ENCODE measurements around the gene DTNB. TPM values are rescaled to one million over a fixed set of nuclear protein-coding genes. Genes with fewer than 3 reads are reported as not detected.
"Not testable (repeated sequence)": the region's sequence is repeated elsewhere in the genome, so short reads cannot be mapped to it uniquely, and the experiment has no call there.

Gene DTNB
- total and polyA plus RNA-seq, 2 donors (not counting 1 experiment from before 2014, with no cell fraction given) = 5.1 to 5.4 TPM

- no peak for DNase-seq (ENCODE audit: low read depth in 2 of 2)
- H4K20me1 ChIP-seq (ENCODE audit: control insufficient read depth, extremely low read depth, insufficient read depth, low read length) = no peaks in the 10 kb centered on the region
- H3K4me3 ChIP-seq (replicated peaks in 1 of 4; ENCODE audit: control extremely low read depth in 1 of 4, insufficient read depth in 1 of 4, low read depth in 3 of 4, low read length in 4 of 4) = no peak overlapping the region
- H3K9ac ChIP-seq (ENCODE audit: insufficient read depth, low read length) = no peak overlapping the region
- no peaks in the 10 kb centered on the region for H3K27me3 ChIP-seq (ENCODE audit: control insufficient read depth, insufficient read depth, low read length)
- H3K4me1 ChIP-seq (ENCODE audit: control insufficient read depth, extremely low read depth, insufficient read depth, low read length) = no peaks in the 10 kb centered on the region
- no peak overlapping the region for H3K4me2 ChIP-seq (ENCODE audit: extremely low read depth, insufficient read depth, low read length)
- TF ChIP-seq, protein P1, sequence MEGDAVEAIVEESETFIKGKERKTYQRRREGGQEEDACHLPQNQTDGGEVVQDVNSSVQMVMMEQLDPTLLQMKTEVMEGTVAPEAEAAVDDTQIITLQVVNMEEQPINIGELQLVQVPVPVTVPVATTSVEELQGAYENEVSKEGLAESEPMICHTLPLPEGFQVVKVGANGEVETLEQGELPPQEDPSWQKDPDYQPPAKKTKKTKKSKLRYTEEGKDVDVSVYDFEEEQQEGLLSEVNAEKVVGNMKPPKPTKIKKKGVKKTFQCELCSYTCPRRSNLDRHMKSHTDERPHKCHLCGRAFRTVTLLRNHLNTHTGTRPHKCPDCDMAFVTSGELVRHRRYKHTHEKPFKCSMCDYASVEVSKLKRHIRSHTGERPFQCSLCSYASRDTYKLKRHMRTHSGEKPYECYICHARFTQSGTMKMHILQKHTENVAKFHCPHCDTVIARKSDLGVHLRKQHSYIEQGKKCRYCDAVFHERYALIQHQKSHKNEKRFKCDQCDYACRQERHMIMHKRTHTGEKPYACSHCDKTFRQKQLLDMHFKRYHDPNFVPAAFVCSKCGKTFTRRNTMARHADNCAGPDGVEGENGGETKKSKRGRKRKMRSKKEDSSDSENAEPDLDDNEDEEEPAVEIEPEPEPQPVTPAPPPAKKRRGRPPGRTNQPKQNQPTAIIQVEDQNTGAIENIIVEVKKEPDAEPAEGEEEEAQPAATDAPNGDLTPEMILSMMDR (conservative IDR thresholded peaks at IDR 0.05 in 1 of 2, IDR thresholded peaks at IDR 0.05 in 1 of 2; ENCODE audit: low read depth in 1 of 2, low read length in 2 of 2) = no peak
- no peak for TF ChIP-seq EZH2 (IDR thresholded peaks at IDR 0.05; ENCODE audit: low read length, missing control alignments)
- H3K27ac ChIP-seq (ENCODE audit: insufficient read depth, low read length) = no peak overlapping the region
- H2AFZ ChIP-seq (ENCODE audit: low read length) = no peak overlapping the region
- no peaks in the 10 kb centered on the region for H3K9me3 ChIP-seq (ENCODE audit: control insufficient read depth, insufficient read depth, low read depth, low read length)
- no peaks in the 10 kb centered on the region for H3K36me3 ChIP-seq (ENCODE audit: control insufficient read depth, insufficient read depth, low read length)
- no peaks in the 10 kb centered on the region for H3K79me2 ChIP-seq (ENCODE audit: control insufficient read depth, insufficient read depth, low read length)
Measured at GRCh38 chr2:25552318-25552717, 121.1 kb downstream of the DTNB start.

- H3K9me3 ChIP-seq (ENCODE audit: control insufficient read depth, insufficient read depth, low read depth, low read length) = no peaks in the 10 kb centered on the region
- no peaks in the 10 kb centered on the region for H4K20me1 ChIP-seq (ENCODE audit: control insufficient read depth, extremely low read depth, insufficient read depth, low read length)
- H3K4me2 ChIP-seq (ENCODE audit: extremely low read depth, insufficient read depth, low read length) = no peak overlapping the region
- no peak overlapping the region for H3K4me3 ChIP-seq (replicated peaks in 1 of 4; ENCODE audit: control extremely low read depth in 1 of 4, insufficient read depth in 1 of 4, low read depth in 3 of 4, low read length in 4 of 4)
- no peak for DNase-seq (ENCODE audit: low read depth in 2 of 2)
- no peak overlapping the region for H3K27ac ChIP-seq (ENCODE audit: insufficient read depth, low read length)
- no peak overlapping the region for H2AFZ ChIP-seq (ENCODE audit: low read length)
- TF ChIP-seq, protein P1 (conservative IDR thresholded peaks at IDR 0.05 in 1 of 2, IDR thresholded peaks at IDR 0.05 in 1 of 2; ENCODE audit: low read depth in 1 of 2, low read length in 2 of 2) = no peak
- TF ChIP-seq EZH2 (IDR thresholded peaks at IDR 0.05; ENCODE audit: low read length, missing control alignments) = no peak
- H3K27me3 ChIP-seq (ENCODE audit: control insufficient read depth, insufficient read depth, low read length) = no peaks in the 10 kb centered on the region
- no peaks in the 10 kb centered on the region for H3K79me2 ChIP-seq (ENCODE audit: control insufficient read depth, insufficient read depth, low read length)
- no peaks in the 10 kb centered on the region for H3K36me3 ChIP-seq (ENCODE audit: control insufficient read depth, insufficient read depth, low read length)
- no peak overlapping the region for H3K9ac ChIP-seq (ENCODE audit: insufficient read depth, low read length)
- no peaks in the 10 kb centered on the region for H3K4me1 ChIP-seq (ENCODE audit: control insufficient read depth, extremely low read depth, insufficient read depth, low read length)
Measured at GRCh38 chr2:25551316-25551715, 122.1 kb downstream of the DTNB start.

DNA sequence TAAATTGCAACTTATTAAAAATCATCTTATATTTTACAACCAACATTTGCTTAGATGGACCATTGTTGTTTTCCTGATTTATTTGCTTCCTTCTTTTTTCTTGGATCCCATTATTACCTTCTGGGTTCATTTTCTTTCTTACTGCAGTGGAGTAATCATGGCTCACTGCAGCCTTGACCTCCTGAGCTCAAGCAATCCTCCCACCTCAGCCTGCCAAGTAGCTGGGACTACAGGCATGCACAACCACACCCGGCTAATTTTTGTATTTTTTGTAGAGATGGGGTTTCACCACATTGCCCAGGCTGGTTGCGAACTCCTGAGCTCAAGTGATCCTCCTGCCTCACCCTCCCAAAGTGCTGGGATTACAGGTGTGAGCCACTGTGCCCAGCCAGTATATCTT lies 123.8 kb downstream of the DTNB start:
- H3K27ac ChIP-seq (ENCODE audit: insufficient read depth, low read length); H3K79me2 ChIP-seq (ENCODE audit: control insufficient read depth, insufficient read depth, low read length); H3K4me3 ChIP-seq (replicated peaks in 1 of 4; ENCODE audit: control extremely low read depth in 1 of 4, insufficient read depth in 1 of 4, low read depth in 3 of 4, low read length in 4 of 4); H3K27me3 ChIP-seq (ENCODE audit: control insufficient read depth, insufficient read depth, low read length); H3K4me2 ChIP-seq (ENCODE audit: extremely low read depth, insufficient read depth, low read length); H3K4me1 ChIP-seq (ENCODE audit: control insufficient read depth, extremely low read depth, insufficient read depth, low read length); H4K20me1 ChIP-seq (ENCODE audit: control insufficient read depth, extremely low read depth, insufficient read depth, low read length); H3K36me3 ChIP-seq (ENCODE audit: control insufficient read depth, insufficient read depth, low read length); H2AFZ ChIP-seq (ENCODE audit: low read length); H3K9me3 ChIP-seq (ENCODE audit: control insufficient read depth, insufficient read depth, low read depth, low read length); H3K9ac ChIP-seq (ENCODE audit: insufficient read depth, low read length); DNase-seq (ENCODE audit: low read depth in 2 of 2): not testable (repeated sequence)

All from fibroblast of lung (primary cell).